Esophagus muscularis mucosa (tissue), 4 donors: ENCODE data around the gene COQ9. TPM values are rescaled to one million over a fixed set of nuclear protein-coding genes. Genes with fewer than 3 reads are reported as not detected.
"Not testable (repeated sequence)": the region's sequence is repeated elsewhere in the genome, so short reads cannot be mapped to it uniquely, and the experiment has no call there.

Experiments used
- DNase-seq: peaks from one replicate; pipeline ENCODE4 v3.0.0-alpha.2; 2017; ENCODE audit errors: extremely low spot score
- H3K27ac ChIP-seq, 4 donors: fragments of 200-600 bp; sonication (generic); replicated peaks in 1 of 4; 1 replicate in 3 of 4; 2 replicates in 1 of 4; pipeline ENCODE4 v1.5.1; 2016 to 2019; ENCODE audit warnings: mild to moderate bottlenecking in 1 of 4
- H3K27me3 ChIP-seq, 4 donors: fragments of 200-600 bp; sonication (generic); one replicate each; pipeline versions ENCODE4 v1.5.1 to v1.6.0; 2016 to 2019
- H3K36me3 ChIP-seq, 4 donors: fragments of 200-600 bp; sonication (generic); one replicate each; pipeline ENCODE4 v1.5.1; 2016 to 2019
- H3K4me1 ChIP-seq, 4 donors: fragments of 200-600 bp; sonication (generic); one replicate each; pipeline ENCODE4 v1.5.1; 2016 to 2019
- H3K4me3 ChIP-seq, 4 donors: fragments of 200-600 bp; sonication (generic); 1 replicate in 2 of 4; 2 replicates in 2 of 4; pipeline ENCODE4 v1.5.1; 2016 to 2019; ENCODE audit warnings: mild to moderate bottlenecking in 4 of 4, moderate library complexity in 1 of 4
- H3K9me3 ChIP-seq, 4 donors: fragments of 200-600 bp; sonication (generic); 1 replicate in 3 of 4; 2 replicates in 1 of 4; pipeline ENCODE4 v1.5.1; 2016 to 2019
- CTCF ChIP-seq, 3 experiments: fragments of 200-600 bp in 2 of 3; fragments of 450-650 bp in 1 of 3; sonication (generic) in 2 of 3; IDR thresholded peaks; one replicate each; pipeline ENCODE4 v1.5.1; 2017 to 2019; ENCODE audit warnings: antibody characterized with exemption in 3 of 3, mild to moderate bottlenecking in 2 of 3, moderate library complexity in 1 of 3
- EP300 ChIP-seq: sonication (generic); formaldehyde crosslinking; IDR thresholded peaks from one replicate; pipeline ENCODE4 v1.6.1; 2017; ENCODE audit warnings: antibody characterized with exemption
- POLR2A ChIP-seq: fragments of 450-650 bp; IDR thresholded peaks from one replicate; pipeline ENCODE4 v1.6.1; 2017; ENCODE audit warnings: antibody characterized with exemption, moderate library complexity, mild to moderate bottlenecking, low read depth
- POLR2AphosphoS5 ChIP-seq, 2 donors: sonication (generic); formaldehyde crosslinking; IDR thresholded peaks; one replicate each; pipeline ENCODE4 v1.6.1; 2017; ENCODE audit warnings: antibody characterized with exemption in 2 of 2
- WGBS: methylation state at CpG from one replicate; pipeline ENCODE4 v1.1.5; 2018; 5-methylcytosine and 5-hydroxymethylcytosine counted together
- intact Hi-C: fragments of 100-400 bp; cut with DNase I; formaldehyde crosslinking; loops from one replicate; pipeline ENCODE4 v1.15.1; 2023
- total RNA-seq, 4 donors: library from RNA; depleted of rRNA; stranded (reverse); fragments of >200 nt; gene quantifications; one replicate each; pipeline versions ENCODE4 v1.1.0 to v1.2.1, GENCODE V29; 2016

The COQ9 gene
- total RNA-seq, 4 donors from 2014 or later: 77.2 to 115 (median 93.3) TPM

GRCh38 chr16:57432505-57432904 lies 14.8 kb upstream of the COQ9 start:
- H3K9me3 ChIP-seq: no peaks in the 10 kb centered on the region
- no peak overlapping the region for H3K4me3 ChIP-seq
- no peaks in the 10 kb centered on the region for H3K27me3 ChIP-seq
- no peak overlapping the region for H3K27ac ChIP-seq
- peaks cover 77 to 100% (median 97%) of the 10 kb centered on the region in 4 donors for H3K36me3 ChIP-seq
- intact Hi-C loops: no loop called here
- TF ChIP-seq POLR2A: no peak
- no peak for TF ChIP-seq POLR2AphosphoS5 (IDR thresholded peaks at IDR 0.05)
- TF ChIP-seq CTCF (IDR thresholded peaks at IDR 0.05): no peak
- TF ChIP-seq EP300: no peak
- H3K4me1 ChIP-seq: no peaks in the 10 kb centered on the region
- DNase-seq: no peak
- 94% methylated on average over 2 of the region's 2 CpGs for WGBS

GRCh38 chr16:57432989-57433388 lies 14.3 kb upstream of the COQ9 start:
- Histone ChIP-seq H3K9me3 (no peaks in the 10 kb centered on the region), H3K4me3 (no peak overlapping the region), H3K4me1 (no peaks in the 10 kb centered on the region), H3K27me3 (no peaks in the 10 kb centered on the region), H3K36me3 (peaks cover 77 to 100% (median 97%) of the 10 kb centered on the region in 4 donors), H3K27ac (no peak overlapping the region)
- intact Hi-C loops: no loop called here
- TF ChIP-seq EP300 (no peak), POLR2A (no peak), CTCF (IDR thresholded peaks at IDR 0.05) (no peak), POLR2AphosphoS5 (IDR thresholded peaks at IDR 0.05) (no peak)
- 97% methylated on average over 3 of the region's 3 CpGs for WGBS
- DNase-seq: no peak

GRCh38 chr16:57434003-57434402 lies 13.3 kb upstream of the COQ9 start:
- 94% methylated on average over 2 of the region's 2 CpGs for WGBS
- intact Hi-C loops: no loop called here
- no peak overlapping the region for H3K27ac ChIP-seq
- H3K4me1 ChIP-seq: no peaks in the 10 kb centered on the region
- H3K9me3 ChIP-seq: no peaks in the 10 kb centered on the region
- H3K36me3 ChIP-seq: peaks cover 77 to 100% (median 96%) of the 10 kb centered on the region in 4 donors
- no peak overlapping the region for H3K4me3 ChIP-seq
- TF ChIP-seq EP300 (no peak), POLR2AphosphoS5 (IDR thresholded peaks at IDR 0.05) (no peak), POLR2A (no peak), CTCF (IDR thresholded peaks at IDR 0.05) (no peak)
- no peak for DNase-seq
- no peaks in the 10 kb centered on the region for H3K27me3 ChIP-seq

GRCh38 chr16:57435838-57436237 lies 11.4 kb upstream of the COQ9 start:
- 81% methylated on average over 1 of the region's 1 CpG for WGBS
- no peak overlapping the region for H3K4me3 ChIP-seq
- intact Hi-C loops: no loop called here
- no peaks in the 10 kb centered on the region for H3K27me3 ChIP-seq
- H3K4me1 ChIP-seq: no peaks in the 10 kb centered on the region
- TF ChIP-seq EP300: no peak
- TF ChIP-seq POLR2AphosphoS5 (IDR thresholded peaks at IDR 0.05): no peak
- no peak for TF ChIP-seq CTCF (IDR thresholded peaks at IDR 0.05)
- no peak for TF ChIP-seq POLR2A
- H3K27ac ChIP-seq: no peak overlapping the region
- DNase-seq: no peak
- H3K9me3 ChIP-seq: no peaks in the 10 kb centered on the region
- H3K36me3 ChIP-seq: peaks cover 66 to 100% (median 93%) of the 10 kb centered on the region in 4 donors

GRCh38 chr16:57439947-57440346 lies 7.3 kb upstream of the COQ9 start:
- not testable (repeated sequence) for H3K4me3 ChIP-seq

GRCh38 chr16:57440551-57440950 lies 6.7 kb upstream of the COQ9 start:
- intact Hi-C loops, H3K4me3 ChIP-seq, DNase-seq, H3K4me1 ChIP-seq, H3K27ac ChIP-seq, H3K27me3 ChIP-seq, H3K9me3 ChIP-seq: not testable (repeated sequence)
- H3K36me3 ChIP-seq: peaks cover 22 to 55% (median 47%) of the 10 kb centered on the region in 4 donors
- 94% methylated on average over 8 of the region's 8 CpGs for WGBS

More at GRCh38 chr16:57439947-57440346, 7.3 kb upstream of the COQ9 start:
- intact Hi-C loops, H3K9me3 ChIP-seq, H3K4me1 ChIP-seq, DNase-seq, H3K27me3 ChIP-seq, H3K27ac ChIP-seq: not testable (repeated sequence)
- WGBS: 98% methylated on average over 8 of the region's 8 CpGs
- H3K36me3 ChIP-seq: peaks cover 26 to 61% (median 53%) of the 10 kb centered on the region in 4 donors
